Stomach (tissue), 4 donors: ENCODE data around the gene PFDN2.

ENCODE experiments used
- EP300 ChIP-seq: sonication (generic); formaldehyde crosslinking; IDR thresholded peaks from one replicate; pipeline ENCODE4 v1.6.1; 2017; ENCODE audit warnings: antibody characterized with exemption
- POLR2A ChIP-seq, 4 donors: fragments of 450-650 bp; IDR thresholded peaks; one replicate each; pipeline ENCODE4 v1.6.1; 2016; ENCODE audit warnings: antibody characterized with exemption in 4 of 4, control low read depth in 2 of 4, mild to moderate bottlenecking in 1 of 4, moderate library complexity in 1 of 4
- POLR2AphosphoS5 ChIP-seq, 3 donors: sonication (generic); formaldehyde crosslinking; IDR thresholded peaks; one replicate each; pipeline ENCODE4 v1.6.1; 2016; ENCODE audit warnings: antibody characterized with exemption in 3 of 3
- TF ChIP-seq, protein P1 (sequence below), 7 experiments: fragments of 450-650 bp in 4 of 7; fragments of 200-600 bp in 3 of 7; sonication (generic) in 3 of 7; IDR thresholded peaks; one replicate each; pipeline ENCODE4 v1.5.1; 2016 to 2019; ENCODE audit warnings: antibody characterized with exemption in 7 of 7, control low read depth in 2 of 7, mild to moderate bottlenecking in 1 of 7

DNA sequence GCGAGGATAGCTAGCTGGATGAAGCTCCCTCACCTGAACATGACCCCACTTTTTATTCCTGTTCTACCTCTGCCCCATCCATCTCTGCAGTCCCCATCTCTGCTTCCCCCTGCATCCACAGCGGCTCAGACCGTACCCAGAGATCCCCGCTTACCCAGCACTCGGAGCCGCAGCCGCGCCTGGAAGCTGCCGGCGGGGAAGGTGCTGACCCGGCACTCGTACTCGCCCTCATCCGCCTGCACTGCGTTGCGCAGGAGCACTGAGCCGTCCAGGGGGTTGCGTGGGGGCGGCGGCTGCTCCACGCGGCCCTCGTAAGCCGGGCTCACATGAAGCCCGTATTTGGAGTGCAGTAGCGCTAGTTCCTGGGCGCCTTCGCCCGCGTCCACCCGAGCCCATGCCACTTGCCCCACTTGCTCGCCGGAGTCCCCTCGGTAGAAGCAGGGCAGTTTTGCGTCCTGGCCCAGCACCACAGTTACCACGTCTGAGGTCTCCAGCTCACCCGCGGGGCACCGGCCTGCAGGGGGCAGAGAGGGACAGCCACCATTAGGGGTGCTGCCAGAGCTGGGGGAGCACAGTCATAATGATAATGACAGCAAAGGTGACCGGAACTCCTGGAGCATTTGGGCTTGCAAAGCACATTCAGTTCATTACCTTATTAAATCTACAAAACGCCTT lies 38.3 kb downstream of the PFDN2 start:
- no peak for TF ChIP-seq EP300
- TF ChIP-seq, protein P1, sequence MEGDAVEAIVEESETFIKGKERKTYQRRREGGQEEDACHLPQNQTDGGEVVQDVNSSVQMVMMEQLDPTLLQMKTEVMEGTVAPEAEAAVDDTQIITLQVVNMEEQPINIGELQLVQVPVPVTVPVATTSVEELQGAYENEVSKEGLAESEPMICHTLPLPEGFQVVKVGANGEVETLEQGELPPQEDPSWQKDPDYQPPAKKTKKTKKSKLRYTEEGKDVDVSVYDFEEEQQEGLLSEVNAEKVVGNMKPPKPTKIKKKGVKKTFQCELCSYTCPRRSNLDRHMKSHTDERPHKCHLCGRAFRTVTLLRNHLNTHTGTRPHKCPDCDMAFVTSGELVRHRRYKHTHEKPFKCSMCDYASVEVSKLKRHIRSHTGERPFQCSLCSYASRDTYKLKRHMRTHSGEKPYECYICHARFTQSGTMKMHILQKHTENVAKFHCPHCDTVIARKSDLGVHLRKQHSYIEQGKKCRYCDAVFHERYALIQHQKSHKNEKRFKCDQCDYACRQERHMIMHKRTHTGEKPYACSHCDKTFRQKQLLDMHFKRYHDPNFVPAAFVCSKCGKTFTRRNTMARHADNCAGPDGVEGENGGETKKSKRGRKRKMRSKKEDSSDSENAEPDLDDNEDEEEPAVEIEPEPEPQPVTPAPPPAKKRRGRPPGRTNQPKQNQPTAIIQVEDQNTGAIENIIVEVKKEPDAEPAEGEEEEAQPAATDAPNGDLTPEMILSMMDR (IDR thresholded peaks at IDR 0.05), result no peak
- no peak for TF ChIP-seq POLR2A (IDR thresholded peaks at IDR 0.05)
- TF ChIP-seq POLR2AphosphoS5 (IDR thresholded peaks at IDR 0.05), result no peak
